ENCODE data around the gene GCLM.

DNA sequence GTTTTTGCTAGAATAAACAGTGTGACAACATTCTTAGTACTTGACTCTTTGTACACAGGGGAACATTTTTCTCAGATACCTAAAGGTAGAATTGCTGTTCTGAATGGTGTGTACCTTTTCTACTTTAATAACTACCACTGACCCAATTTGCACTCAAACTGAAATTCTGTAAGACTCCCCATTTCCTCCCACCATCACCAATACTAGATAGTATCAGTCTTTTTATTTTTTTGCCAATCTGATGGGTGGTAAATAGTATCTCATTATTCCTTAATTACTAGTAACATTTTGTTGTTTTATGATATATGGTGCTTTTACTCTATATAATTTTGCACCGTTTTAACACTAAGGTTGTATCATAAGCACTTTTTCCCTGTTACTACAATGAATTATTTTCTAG lies 28.8 kb upstream of the GCLM start:
- TF ChIP-seq, protein P1, sequence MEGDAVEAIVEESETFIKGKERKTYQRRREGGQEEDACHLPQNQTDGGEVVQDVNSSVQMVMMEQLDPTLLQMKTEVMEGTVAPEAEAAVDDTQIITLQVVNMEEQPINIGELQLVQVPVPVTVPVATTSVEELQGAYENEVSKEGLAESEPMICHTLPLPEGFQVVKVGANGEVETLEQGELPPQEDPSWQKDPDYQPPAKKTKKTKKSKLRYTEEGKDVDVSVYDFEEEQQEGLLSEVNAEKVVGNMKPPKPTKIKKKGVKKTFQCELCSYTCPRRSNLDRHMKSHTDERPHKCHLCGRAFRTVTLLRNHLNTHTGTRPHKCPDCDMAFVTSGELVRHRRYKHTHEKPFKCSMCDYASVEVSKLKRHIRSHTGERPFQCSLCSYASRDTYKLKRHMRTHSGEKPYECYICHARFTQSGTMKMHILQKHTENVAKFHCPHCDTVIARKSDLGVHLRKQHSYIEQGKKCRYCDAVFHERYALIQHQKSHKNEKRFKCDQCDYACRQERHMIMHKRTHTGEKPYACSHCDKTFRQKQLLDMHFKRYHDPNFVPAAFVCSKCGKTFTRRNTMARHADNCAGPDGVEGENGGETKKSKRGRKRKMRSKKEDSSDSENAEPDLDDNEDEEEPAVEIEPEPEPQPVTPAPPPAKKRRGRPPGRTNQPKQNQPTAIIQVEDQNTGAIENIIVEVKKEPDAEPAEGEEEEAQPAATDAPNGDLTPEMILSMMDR (conservative IDR thresholded peaks at IDR 0.05), result no peak
- TF ChIP-seq ZFX (IDR thresholded peaks at IDR 0.05), result no peak

All from C4-2B (cell line).